ENCODE results near the gene ELK4.

The ELK4 gene, protein sequence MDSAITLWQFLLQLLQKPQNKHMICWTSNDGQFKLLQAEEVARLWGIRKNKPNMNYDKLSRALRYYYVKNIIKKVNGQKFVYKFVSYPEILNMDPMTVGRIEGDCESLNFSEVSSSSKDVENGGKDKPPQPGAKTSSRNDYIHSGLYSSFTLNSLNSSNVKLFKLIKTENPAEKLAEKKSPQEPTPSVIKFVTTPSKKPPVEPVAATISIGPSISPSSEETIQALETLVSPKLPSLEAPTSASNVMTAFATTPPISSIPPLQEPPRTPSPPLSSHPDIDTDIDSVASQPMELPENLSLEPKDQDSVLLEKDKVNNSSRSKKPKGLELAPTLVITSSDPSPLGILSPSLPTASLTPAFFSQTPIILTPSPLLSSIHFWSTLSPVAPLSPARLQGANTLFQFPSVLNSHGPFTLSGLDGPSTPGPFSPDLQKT

DNA sequence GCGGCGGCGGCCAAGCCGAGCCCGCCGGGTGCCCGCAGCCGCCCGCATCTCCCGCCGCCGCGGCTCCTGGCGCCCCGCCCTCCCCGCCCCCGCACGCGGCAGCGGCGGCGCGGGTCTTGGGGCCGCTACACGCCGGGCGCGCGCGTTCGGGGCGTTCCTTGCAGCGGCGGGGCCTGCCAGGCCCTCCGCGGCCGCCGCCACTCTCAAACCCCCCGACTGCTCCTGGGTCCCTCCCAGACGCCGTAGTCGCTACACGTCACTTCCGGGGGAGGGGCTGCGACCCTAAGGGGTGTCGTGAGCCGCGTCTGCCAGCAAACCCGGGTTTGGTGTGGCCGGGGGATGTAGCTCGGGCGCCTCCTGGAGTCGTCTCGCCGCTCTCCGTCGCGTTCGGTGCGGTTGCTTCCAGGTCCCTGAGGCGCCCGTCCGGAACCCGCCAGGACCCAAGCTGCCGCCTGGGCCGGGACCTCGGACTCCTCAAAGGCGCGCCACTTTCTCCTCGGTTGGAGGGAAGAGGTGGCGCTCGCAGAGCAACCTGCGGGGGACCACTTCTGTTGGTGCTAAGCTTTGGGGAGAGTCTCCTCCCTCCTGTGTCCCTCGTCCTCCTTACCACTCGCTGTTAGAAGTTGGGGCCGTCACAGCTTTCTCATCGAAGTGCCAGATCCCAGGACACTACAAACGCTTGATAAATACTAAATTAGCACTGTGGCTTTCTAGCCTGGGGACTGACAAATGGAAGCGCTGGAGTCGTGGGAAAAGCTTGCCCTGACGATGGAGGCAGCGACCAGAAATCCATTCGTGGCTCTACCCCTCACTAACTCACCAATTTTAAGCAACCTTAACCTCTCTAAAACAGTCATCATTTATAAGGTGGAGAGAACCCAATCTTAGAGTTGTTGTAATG, at the start of gene ELK4:
Gene ELK4, minus strand, starts transcription at position 244 of the 901 bp plus-strand sequence. CDS start 8,129 bp downstream, outside the sequence.
- peak; percentile 99 for DNase-seq

DNA sequence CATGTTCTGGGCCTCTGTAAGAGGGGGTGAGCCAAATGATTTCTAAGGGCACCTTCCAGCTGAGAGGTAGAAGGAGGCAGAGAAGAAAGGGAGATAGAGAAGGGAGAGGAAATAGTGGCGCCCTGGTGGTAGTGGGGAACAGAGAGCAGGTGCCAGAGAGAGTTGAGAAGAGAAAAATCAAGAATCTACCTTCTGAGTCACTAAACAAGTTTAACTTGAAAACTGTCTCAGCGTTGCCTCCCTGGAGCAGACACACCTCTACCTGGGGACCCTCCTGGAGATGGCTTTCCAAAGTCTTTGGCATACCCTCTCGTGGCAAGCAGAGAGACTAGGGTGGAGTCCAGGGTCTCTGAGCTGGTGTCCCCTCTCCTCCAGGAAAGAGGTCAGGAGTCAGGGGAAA, 49.6 kb upstream of the ELK4 start:
- no peak for DNase-seq

DNA sequence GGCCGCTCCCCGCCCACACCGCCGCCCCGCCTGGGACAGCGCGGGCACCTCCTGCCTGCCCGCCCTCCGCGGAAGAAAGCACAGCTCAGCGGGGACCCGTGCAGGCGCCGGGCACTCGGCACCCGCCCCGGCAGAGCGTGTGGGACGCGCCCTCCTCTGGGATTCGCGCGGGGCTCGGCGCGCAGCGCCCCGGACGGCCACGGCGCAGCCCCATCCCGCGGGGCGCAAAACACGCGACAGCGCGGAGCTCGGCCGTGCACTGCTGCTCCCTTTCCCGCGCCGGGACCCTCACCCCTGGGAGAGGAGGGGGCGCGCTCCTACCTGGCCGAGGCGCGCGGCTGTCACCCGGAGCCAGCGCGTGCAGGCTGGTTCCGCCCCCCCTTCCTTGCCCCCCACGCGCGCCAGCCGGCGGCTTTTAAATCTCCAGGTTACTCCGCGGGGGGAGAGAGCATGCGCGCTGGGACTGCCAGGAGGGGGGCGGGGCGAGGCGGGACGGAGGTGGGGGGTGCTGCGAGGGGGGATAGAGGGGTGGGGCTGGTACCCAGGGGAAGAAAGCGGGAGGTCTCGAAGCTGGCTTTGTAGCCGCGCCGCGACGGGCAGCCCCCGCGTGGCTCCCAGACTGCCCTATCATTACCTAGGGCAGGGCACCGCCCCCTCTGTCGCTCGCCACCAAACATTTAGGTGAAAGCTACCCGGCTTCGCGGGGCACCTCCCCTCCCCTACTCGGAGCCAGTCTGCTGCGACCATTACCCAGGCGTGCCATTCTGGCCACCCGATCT, 48.5 kb upstream of the ELK4 start, which contains the start of gene SLC45A3:
Gene SLC45A3, minus strand, starts transcription at position 437 of the 779 bp plus-strand sequence. CDS start 15,853 bp downstream, outside the sequence.
- DNase-seq = no peak

DNA sequence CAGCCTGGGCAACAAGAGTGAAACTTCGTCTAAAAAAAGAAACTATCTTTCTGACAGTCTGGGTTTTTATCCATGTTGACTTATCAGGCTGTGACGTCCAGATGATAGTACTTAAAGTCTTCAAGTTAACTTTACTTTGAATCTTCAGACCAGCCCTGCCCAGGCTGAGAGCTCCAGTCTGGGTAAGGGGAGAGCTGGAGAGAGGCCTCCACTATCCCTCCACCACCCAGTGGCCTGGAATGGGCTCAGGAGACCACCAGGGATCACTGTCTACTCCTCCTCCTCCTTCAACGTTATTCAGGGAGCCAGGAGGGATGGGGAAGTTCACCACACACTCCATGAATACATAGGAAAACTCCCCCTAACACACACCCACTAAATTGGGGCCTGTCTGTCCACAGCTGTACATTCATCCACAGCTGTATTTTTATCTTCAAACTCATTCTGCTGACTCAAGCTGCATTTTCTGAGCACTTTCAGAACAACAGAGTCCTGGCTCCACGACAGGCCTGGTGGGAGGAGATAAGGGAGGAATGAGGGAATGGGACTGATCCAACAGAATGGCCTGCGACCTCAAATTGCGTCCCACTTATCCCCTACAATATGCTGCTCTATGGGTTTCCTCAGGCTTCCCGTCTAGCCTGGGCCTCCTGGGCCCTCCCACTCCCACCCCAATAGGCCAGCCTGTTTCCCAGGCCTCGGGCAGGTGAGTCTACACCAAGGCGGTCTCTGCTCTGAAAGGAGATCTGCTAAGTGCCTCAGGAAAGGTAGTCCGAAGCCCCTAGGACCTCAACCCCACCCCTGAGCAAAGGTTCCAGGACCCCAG, 46.7 kb upstream of the ELK4 start:
- peak; percentile 90 for DNase-seq

DNA sequence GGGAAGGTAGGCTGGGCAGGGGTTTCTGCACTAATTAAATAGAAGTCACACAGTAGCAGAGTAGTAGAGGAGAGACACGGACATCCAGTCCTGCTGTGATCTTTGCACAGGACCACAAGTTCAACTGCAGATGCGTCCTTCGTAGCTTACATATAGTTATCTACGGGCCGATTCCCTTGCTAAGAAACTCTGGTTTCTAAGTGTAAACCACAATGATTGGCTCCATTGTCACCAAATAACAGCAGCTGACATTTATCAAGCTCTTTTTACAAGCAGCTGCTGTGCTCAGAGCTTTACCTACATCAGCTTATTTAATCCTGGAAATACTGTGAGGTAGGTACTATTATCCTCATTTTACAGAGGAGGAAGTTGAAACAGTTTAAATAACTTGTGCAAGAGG, 45.4 kb upstream of the ELK4 start:
- peak; percentile 79 for DNase-seq

DNA sequence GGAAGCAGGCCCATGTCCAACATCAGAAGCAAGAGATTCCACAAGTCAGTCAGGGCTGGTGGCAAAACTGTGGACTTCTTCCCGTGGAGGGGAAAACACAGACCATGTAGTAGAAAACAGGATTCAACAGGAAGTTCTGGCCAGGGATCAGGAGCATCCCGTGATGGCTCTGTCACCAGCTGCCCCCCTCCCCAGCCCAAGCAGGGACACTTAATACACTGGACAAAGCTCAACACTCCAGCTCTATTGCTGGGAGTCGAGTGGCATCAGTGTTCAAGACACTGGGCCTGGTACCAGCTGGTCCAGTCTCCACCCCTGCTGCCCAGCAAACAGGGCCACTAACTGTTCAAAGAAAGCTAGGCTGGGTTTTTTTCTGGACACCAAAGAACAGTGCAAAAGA, 44.8 kb upstream of the ELK4 start:
- DNase-seq = no peak

DNA sequence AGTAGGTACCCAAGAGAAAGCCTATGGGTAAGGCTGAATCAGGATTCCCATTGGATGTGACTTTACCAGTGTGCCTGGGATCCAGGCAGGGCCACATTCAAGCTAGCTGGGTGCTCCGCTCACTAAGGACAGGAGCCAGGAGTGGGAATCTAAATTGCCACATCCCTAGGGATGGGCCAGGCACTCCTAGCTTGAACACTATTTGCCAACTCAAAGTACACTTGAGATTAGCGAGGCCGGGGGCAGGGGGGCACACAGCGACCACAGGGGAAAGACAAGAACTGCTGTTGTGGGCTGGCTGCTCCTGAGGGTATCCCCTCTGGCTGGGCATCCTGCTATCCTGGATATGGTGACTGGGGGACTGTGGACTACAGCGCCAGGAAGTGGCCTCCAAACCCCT, 44.2 kb upstream of the ELK4 start:
- no peak for DNase-seq

DNA sequence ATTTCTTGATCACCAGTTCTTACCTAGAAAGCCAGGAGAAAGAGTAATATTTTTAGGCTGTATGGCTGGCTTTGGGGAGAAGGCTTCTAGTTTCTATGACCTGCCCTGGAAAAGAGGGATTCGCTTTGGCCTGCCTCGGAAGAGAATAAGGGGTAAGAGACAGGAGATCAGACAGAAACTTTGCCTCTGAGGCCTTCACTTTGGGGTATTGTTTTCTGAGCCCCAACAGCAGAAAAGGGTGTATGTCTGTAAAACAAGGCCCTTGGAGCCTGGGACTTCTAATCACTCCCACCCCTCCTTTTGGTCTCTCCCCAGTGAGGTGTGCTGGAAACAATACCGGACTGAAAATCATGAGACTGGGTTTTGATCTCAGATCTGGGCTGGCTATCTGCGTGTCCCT, 43.4 kb upstream of the ELK4 start:
- DNase-seq = no peak

DNA sequence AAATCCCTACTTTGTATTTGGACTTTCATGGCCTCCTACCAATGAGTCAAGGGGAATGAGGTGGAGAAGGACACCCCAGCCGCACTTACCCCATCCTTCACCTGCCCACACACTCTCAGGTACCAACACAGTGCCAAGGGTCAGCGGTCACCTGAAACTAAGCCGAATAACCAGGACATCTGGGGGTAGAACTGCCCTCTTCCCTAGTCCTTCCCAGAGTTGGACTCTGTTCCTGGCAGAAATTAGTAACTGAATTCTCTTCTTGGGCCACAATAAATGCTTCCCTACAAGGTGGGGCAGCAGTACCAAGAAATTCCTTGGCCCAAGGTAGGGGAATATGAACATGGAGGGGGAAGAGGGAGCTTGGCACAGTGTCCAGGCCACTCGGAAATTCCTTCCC, 41.2 kb upstream of the ELK4 start:
- no peak for DNase-seq

DNA sequence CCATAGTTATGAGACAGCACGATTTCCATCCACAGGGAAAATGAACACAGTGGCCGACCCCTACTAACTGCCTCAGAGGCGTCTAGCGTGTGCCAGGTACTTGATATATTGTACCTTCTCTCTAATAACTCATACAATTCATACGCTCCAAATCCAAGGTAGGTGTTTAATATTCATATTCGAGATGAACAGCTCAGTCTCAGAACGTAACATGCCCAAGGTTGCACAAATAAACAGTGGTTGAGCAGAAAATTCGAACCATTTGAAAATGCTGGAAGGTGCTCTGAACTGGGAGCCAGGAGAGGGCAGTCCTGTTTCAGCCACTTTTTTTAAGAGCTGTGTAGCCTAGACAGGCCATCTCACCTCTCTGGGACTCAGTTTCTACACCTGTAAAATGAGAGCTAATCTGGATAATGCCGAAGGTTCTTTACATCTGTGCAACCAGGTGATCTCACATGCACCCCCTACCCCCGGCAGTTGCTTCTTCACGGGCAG, 40.6 kb upstream of the ELK4 start:
- no peak for DNase-seq

DNA sequence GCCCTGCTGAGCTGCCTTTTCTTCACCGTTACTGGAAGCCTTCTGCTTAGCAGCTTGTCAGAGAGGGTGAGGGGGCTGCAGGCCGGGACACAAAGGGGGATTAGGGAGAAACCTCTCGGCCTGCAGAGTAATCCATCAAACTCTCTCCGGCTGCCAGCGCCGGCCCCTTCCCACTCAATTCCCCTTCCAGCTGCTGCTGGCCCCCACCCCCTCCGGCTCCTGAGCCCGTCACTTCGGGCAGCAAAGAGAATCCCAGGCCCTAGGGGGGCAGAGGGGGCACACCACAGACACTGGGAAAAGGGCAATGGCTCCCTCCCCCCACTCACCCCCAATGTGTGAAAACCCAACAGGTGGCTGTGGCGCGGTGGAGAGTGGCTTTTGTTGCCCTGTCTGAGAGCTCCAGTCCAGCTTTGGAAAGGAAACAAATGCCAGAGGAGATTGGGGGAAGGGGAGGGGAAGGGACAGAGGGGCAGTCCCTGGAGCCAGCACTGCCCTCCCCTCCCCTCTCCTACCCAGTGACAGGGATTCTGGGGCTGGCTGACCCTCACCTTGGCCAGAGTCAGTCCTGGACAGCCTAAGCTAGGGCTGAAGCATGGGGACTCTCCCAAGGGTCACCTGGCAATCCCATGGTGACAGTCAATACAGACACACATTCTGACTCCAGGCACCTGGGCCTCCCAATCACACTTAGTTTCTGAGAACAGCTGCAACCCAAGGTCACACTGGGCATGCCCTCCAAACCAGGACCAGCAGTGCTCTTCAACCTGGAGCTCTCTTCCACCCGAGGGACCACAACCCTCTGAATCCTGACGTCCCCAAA, 39.0 kb upstream of the ELK4 start:
- DNase-seq = no peak

DNA sequence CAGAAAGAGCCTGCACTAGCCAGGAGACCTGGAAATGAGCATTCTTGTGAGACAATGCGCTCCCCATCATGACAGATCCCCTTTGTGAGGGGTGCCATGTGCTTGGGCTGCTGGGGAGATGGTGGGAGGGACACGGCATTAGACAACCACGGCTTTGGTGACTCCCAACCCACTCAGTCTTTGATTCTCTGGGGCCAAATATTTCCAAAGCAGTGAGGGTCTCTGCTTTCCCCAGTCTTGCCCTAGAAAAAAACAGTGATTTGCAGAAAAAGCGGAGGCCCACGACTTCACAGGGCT, 38.3 kb upstream of the ELK4 start:
- DNase-seq = no peak

DNA sequence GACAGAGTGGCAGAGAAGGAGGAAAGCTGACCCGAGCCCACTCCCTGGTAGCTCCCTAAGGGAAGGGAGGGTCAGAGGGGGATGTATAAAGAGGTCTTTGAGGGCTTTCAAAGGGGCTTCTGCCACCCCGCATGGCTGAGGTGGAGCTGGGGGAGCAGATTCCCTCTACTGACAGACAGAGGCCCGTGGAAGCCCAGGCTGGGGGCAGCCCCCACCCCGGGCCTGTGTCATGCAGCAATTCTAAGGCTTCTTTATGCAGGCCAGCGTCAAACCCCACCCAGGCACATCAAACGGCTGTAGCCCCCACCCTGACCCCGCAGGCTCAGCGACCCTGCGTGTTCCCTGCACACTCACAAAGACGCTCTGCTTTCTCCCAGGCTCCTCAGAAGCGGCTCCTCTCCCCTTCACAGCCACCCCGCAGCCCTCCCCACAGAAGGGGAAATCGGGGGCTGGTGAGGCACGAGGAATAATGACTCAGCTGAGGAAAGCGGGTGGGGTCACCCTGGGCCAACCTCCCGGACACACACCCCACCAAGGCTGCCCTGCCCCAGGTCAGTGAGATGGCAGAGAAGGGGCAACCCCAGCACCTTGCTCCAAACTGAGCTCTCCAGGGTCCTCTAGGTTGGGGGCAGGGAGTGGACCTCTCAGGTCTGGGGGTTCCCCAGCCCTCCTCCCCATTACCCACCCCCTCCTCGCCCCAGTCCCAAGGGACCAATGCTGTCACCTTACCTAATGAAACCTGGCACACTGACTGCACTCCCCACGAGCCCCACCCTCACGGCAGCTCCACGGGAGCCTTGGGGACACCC, 37.7 kb upstream of the ELK4 start:
- no peak for DNase-seq

DNA sequence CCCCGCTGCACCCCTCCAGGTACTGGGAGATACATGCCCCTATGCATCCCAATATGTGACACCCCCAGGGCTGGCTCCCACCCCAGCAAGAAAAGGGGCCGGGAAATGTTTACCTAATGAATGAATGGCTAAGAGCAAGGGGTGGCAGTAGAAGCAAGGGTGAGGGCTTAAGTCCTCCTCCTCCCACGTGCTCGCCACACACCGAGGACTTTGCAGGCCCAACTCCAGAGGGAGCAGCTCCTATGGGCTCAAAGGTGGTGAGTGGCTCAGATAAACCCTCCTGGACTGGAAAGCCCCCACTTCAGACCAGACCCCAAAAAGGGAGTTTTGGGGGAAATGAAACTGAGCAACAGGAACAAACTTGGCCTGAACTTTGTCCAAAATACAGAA, 37.1 kb upstream of the ELK4 start:
- DNase-seq = peak; percentile 23

DNA sequence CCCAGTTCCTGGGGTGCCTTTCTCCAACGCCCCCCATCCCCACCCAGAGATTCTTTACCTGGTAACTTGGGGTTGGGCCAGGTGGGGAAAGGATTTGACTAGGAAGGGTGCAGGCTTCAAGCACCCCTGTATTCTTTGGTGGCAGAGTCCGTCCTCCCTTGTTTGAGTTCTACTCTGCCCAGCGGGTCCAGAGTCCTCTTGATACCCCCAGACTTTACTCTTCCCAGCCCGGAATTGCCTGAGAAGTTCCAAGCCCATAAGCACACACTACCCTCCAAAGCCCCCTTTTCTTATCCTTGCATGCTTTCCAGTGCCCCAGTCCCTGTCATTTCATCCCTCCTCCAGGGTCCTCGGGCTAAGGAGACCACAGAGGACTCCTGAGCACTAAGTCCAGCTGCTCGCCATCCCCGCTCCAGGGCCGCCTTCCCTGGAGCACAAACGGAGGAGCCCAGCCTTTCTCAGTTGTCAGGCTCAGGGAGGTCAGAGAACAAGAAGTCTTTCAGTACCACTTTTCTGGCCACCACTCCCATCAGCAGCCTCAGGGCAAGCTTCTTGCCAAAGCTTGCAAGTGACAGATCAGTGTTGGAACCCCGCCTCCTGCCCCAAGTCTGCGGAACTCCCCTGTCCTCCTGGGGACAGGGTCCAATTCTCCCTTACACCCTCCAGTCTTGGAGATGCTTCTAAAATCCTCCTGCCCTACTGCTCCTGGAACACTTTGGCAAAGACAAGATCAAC, 36.3 kb upstream of the ELK4 start:
- no peak for DNase-seq

DNA sequence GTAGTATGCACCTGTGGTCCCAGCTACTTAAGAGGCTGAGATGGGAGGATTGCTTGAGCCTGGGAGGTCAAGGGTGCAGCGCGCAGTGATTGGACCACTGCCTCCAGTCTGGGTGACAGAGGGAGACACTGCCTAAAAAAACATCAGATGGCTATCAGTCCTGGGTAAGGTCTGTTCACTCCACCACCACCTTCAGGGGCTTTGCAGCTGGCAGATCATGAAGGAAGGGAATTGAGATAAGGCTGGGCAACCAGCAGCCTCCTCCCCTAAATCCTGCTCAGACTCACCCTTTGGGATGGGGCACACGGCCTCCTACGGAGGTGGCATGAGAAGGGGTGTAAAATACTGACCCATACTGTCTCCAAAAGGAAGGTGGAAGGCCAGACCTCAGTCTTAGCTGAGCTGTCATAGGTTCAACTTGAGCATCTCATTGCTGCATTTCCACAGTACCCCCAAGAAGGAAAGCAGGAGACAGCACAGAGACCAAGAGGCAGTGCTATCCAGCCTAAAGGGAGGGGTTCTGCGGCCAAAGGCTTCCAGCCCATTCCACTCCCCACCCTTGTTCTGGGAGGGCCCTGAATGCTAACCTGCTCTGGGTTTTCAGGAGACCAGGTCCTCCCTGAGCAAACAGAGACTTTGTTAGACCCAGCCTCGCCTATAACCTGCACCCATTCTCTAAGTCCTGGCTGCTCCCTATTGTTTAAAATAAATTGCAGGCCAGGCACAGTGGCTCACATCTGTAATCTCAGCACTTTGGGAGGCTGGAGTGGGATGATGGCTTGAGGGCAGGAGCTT, 34.8 kb upstream of the ELK4 start:
- no peak for DNase-seq

DNA sequence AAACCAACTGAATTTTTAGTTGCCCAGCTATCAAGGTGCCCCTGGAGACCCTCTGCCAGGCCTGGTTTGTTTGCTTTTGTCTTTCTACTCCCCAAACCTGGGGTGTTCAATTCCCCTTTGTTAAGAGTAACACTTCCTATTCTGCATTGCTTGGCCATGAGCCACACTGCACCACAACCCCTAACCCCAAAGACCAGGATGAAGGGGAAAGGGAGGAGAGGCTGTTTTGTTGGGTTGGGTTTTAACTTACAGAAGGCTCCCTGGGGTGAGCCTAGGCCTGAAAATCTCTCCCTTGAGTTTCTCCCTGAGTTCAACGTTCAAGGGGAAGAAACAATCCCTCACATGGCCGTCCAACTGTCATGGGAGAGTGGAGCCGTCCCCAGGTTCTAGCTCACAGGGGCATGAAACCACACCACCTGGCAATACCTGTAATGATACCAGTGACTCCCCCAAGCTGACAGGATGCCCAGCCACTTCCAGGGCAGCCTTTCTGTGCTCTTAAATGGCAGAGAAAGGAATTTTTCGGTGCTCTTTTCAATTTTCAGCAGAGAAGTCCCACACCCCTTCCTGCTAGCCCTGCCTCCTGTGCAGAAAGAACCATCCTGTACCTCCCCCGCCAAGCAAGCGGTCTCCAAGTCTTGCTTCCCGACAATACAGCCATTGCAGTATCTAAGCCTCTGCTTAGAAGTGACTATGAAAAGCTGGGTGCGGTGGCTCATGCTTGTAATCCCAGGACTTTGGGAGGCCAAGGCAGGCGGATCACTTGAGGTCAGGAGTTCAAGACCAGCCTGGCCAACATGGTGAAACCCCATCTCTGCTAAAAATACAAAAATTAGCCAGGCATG, 33.6 kb upstream of the ELK4 start:
- no peak for DNase-seq

Measured in OCI-M1 (cell line).